ENCODE measurements around the gene SAXO1. TPM values are rescaled to one million over a fixed set of nuclear protein-coding genes. Genes with fewer than 3 reads are reported as not detected.

SAXO1 gene
- total RNA-seq, 2 donors from 2014 or later: not detected

- no peaks in the 10 kb centered on the region for H3K9me3 ChIP-seq (ENCODE audit: control insufficient read depth, low read length, poor library complexity, severe bottlenecking)
- H3K4me1 Mint-ChIP-seq: no peaks in the 10 kb centered on the region
- peaks cover 12% of the 10 kb centered on the region for H3K27me3 Mint-ChIP-seq
- DNase-seq (no peak), ATAC-seq (no peak)
- H3K4me3 Mint-ChIP-seq: no peak overlapping the region
- H3K27ac Mint-ChIP-seq: no peak overlapping the region
- H3K36me3 Mint-ChIP-seq (ENCODE audit: low read depth): no peaks in the 10 kb centered on the region
These were observed 142.6 kb downstream of the SAXO1 start for GRCh38 chr9:18890372-18890771.

GRCh38 chr9:18889550-18889949 is 143.5 kb downstream of the SAXO1 start:
- H3K4me3 Mint-ChIP-seq: no peak overlapping the region
- H3K27ac Mint-ChIP-seq: no peak overlapping the region
- no peaks in the 10 kb centered on the region for H3K9me3 ChIP-seq (ENCODE audit: control insufficient read depth, low read length, poor library complexity, severe bottlenecking)
- H3K27me3 Mint-ChIP-seq: peaks cover 12% of the 10 kb centered on the region
- DNase-seq (no peak), ATAC-seq (no peak)
- H3K36me3 Mint-ChIP-seq (ENCODE audit: low read depth): no peaks in the 10 kb centered on the region
- no peaks in the 10 kb centered on the region for H3K4me1 Mint-ChIP-seq

DNA sequence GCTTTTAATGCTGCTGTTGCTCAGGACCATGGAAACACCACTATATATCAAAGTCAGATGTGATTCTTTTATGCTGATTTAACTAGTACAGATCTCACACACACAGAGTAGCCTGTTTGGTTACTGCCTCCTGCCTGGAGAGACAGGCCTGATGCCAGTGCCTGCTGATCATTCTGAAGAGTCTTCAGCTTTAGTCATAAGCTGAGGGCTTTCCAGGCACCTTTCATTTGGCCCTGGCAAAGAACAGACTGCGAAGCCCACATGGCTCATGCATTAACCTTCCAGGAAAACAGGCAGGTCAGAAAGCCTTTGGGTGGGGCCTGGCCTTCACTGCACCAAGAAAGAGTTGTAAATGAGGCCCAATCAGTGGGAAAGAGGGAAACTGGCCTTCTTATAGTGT is 144.7 kb downstream of the SAXO1 start:
- ATAC-seq (no peak), DNase-seq (no peak)
- Mint-ChIP-seq H3K4me3 (no peak overlapping the region), H3K4me1 (no peaks in the 10 kb centered on the region), H3K27me3 (peaks cover 12% of the 10 kb centered on the region), H3K36me3 (ENCODE audit: low read depth) (no peaks in the 10 kb centered on the region), H3K27ac (no peak overlapping the region)
- H3K9me3 ChIP-seq (ENCODE audit: control insufficient read depth, low read length, poor library complexity, severe bottlenecking): no peaks in the 10 kb centered on the region

GRCh38 chr9:18887546-18887945 is 145.5 kb downstream of the SAXO1 start:
- H3K36me3 Mint-ChIP-seq (ENCODE audit: low read depth): no peaks in the 10 kb centered on the region
- DNase-seq (no peak), ATAC-seq (no peak)
- no peaks in the 10 kb centered on the region for H3K9me3 ChIP-seq (ENCODE audit: control insufficient read depth, low read length, poor library complexity, severe bottlenecking)
- H3K27ac Mint-ChIP-seq: no peak overlapping the region
- H3K27me3 Mint-ChIP-seq: peaks cover 12% of the 10 kb centered on the region
- no peak overlapping the region for H3K4me3 Mint-ChIP-seq
- no peaks in the 10 kb centered on the region for H3K4me1 Mint-ChIP-seq

DNA sequence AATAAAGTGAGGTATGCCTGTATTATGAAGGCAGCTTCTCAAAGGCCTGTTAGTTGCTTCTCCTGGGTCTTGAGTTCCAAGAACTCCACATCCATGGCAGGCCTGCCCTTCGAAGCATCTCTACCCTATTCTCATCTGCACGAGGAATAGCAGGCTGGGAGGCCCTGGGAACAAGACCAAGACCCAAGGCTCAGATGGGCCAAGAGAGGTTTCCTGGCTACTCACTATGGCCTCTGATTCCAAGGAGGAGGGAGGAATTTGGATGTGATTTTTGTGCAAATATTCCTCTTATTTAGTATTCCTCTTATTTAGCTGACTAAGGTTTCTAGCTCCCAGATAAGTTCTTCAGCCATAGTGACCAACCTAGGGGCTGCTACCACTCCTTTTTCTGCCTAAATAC is 151.3 kb downstream of the SAXO1 start:
- Mint-ChIP-seq H3K4me1 (no peaks in the 10 kb centered on the region), H3K27me3 (peaks cover 23% of the 10 kb centered on the region), H3K27ac (no peak overlapping the region), H3K36me3 (ENCODE audit: low read depth) (no peaks in the 10 kb centered on the region), H3K4me3 (no peak overlapping the region)
- DNase-seq (no peak), ATAC-seq (no peak)
- H3K9me3 ChIP-seq (ENCODE audit: control insufficient read depth, low read length, poor library complexity, severe bottlenecking): no peaks in the 10 kb centered on the region

GRCh38 chr9:18877984-18878383 is 155.0 kb downstream of the SAXO1 start:
- DNase-seq: no peak
- peaks cover 23% of the 10 kb centered on the region for H3K27me3 Mint-ChIP-seq
- H3K9me3 ChIP-seq (ENCODE audit: control insufficient read depth, low read length, poor library complexity, severe bottlenecking): no peaks in the 10 kb centered on the region
- no peak for ATAC-seq
- H3K4me1 Mint-ChIP-seq: no peaks in the 10 kb centered on the region
- no peaks in the 10 kb centered on the region for H3K36me3 Mint-ChIP-seq (ENCODE audit: low read depth)
- H3K27ac Mint-ChIP-seq: no peak overlapping the region
- no peak overlapping the region for H3K4me3 Mint-ChIP-seq

Other genes with a start within 250 kb of the SAXO1 start
- gene RRAGA, start 16.2 kb upstream of the SAXO1 start, total RNA-seq: 10 to 100 TPM; 35.2 to 37.0 TPM
- gene HAUS6, start 69.7 kb upstream of the SAXO1 start, total RNA-seq: 10 to 100 TPM; 12.3 to 13.6 TPM
- gene PLIN2, start 94.3 kb upstream of the SAXO1 start, total RNA-seq: 10 to 100 TPM; 65.7 to 66.2 TPM
- 10 to 100 TPM; 49.4 to 54.4 TPM for gene DENND4C, start 197.5 kb upstream of the SAXO1 start, total RNA-seq